Stimulated activated CD4-positive, alpha-beta T cell treated with anti-CD3 and anti-CD28 coated beads, Interleukin-4, amount 100 ng/mL, for 48 hours (primary cell): Measurements from ENCODE around the gene RPTOR.
"Not testable (repeated sequence)": the region's sequence is repeated elsewhere in the genome, so short reads cannot be mapped to it uniquely, and the experiment has no call there.

Source experiments
- DNase-seq, 2 donors: peaks; one replicate each; pipeline ENCODE4 v3.0.0-alpha.2; 2020; ENCODE audit warnings: low read depth in 2 of 2

RPTOR gene

GRCh38 chr17:80614332-80615047 lies 69.9 kb downstream of the RPTOR start:
- DNase-seq: no peak

- DNase-seq: no peak
These were observed 70.7 kb downstream of the RPTOR start for GRCh38 chr17:80615376-80615775.

- no peak for DNase-seq
These were observed 72.1 kb downstream of the RPTOR start for GRCh38 chr17:80616705-80617104.

- no peak for DNase-seq
These were observed 73.7 kb downstream of the RPTOR start for GRCh38 chr17:80618304-80618703.

- no peak for DNase-seq
These were observed 75.0 kb downstream of the RPTOR start for GRCh38 chr17:80619535-80620235.

GRCh38 chr17:80621335-80621996 lies 76.8 kb downstream of the RPTOR start:
- DNase-seq: no peak

- DNase-seq: no peak
These were observed 77.3 kb downstream of the RPTOR start for GRCh38 chr17:80621997-80622357.

GRCh38 chr17:80624864-80625263 lies 80.2 kb downstream of the RPTOR start:
- no peak for DNase-seq

- DNase-seq: no peak
These were observed 81.0 kb downstream of the RPTOR start for GRCh38 chr17:80625627-80626026.

- DNase-seq: not testable (repeated sequence)
These were observed 84.2 kb downstream of the RPTOR start for GRCh38 chr17:80628881-80629280.

GRCh38 chr17:80629298-80630028 lies 84.8 kb downstream of the RPTOR start:
- DNase-seq: no peak

- no peak for DNase-seq
These were observed 86.0 kb downstream of the RPTOR start for GRCh38 chr17:80630560-80631120.

GRCh38 chr17:80631142-80632045 lies 86.8 kb downstream of the RPTOR start:
- DNase-seq: no peak

GRCh38 chr17:80632046-80632581 lies 87.5 kb downstream of the RPTOR start:
- no peak for DNase-seq

GRCh38 chr17:80633207-80633606 lies 88.6 kb downstream of the RPTOR start:
- no peak for DNase-seq

GRCh38 chr17:80633994-80634566 lies 89.4 kb downstream of the RPTOR start:
- no peak for DNase-seq

GRCh38 chr17:80636361-80637018 lies 91.9 kb downstream of the RPTOR start:
- no peak for DNase-seq

- DNase-seq: no peak
These were observed 92.6 kb downstream of the RPTOR start for GRCh38 chr17:80637048-80637781.

- DNase-seq: no peak
These were observed 95.0 kb downstream of the RPTOR start for GRCh38 chr17:80639658-80640057.
